K562 (cell line): ENCODE data around the gene PNMT.

Experiments
- EP300 ChIP-seq: IDR thresholded peaks from 2 replicates; pipeline ENCODE4 v1.6.1; 2012; ENCODE audit warnings: low read length, improper control_type of control experiment
- MAFF ChIP-seq: IDR thresholded peaks from 2 replicates; pipeline ENCODE4 v1.6.1; 2012; ENCODE audit warnings: low read length, improper control_type of control experiment
- MYC ChIP-seq, 2 experiments: fragments of 250-450 bp in 1 of 2; sonication (Bioruptor Pico) in 1 of 2; IDR thresholded peaks; 2 replicates each; pipeline versions ENCODE4 v1.5.1 to v1.6.1; 2012 to 2021; ENCODE audit warnings: low read depth in 2 of 2, borderline replicate concordance in 1 of 2, improper control_type of control experiment in 1 of 2, low read length in 1 of 2, mild to moderate bottlenecking in 1 of 2, moderate library complexity in 1 of 2
- NR4A1 ChIP-seq, 2 experiments: fragments of 250-450 bp in 1 of 2; fragments of 450-650 bp in 1 of 2; sonication (Bioruptor Pico) in 1 of 2; IDR thresholded peaks; 2 replicates each; pipeline versions ENCODE4 v1.4.0 to v1.6.1; 2016 to 2020; ENCODE audit warnings: mild to moderate bottlenecking in 2 of 2, missing compliant biosample characterization in 1 of 2, missing genetic modification characterization in 1 of 2, moderate library complexity in 1 of 2
- RBM34 ChIP-seq: fragments of 200-400 bp; formaldehyde crosslinking; IDR thresholded peaks from 2 replicates; pipeline ENCODE4 v1.6.1; 2018; ENCODE audit warnings: low read length, borderline replicate concordance; ENCODE audit not compliant: insufficient read depth
- ZBTB43 ChIP-seq: sonication (generic); formaldehyde crosslinking; IDR thresholded peaks from 2 replicates; pipeline ENCODE4 v1.8.0; 2023; ENCODE audit warnings: mild to moderate bottlenecking, missing genetic modification reagents

DNA sequence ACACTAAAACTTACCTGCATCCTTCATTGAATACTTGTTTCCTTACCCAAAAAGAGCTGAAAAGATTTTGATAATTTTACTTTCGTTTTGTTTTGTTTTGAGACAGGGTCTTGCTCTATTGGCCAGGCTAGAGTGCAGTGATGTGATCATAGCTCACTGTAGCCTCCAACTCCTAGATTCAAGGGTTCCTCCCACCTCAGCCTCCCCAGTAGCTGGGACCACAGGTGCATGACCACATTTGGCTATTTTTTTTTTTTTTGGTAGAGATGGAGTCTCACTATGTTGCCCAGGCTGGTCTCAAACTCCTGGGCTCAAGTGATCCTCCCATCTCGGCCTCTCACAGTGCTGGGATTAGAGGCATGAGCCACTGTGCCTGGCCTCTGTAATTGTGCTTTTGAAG, 13.1 kb upstream of the PNMT start:
- TF ChIP-seq MYC (IDR thresholded peaks at IDR 0.05; ENCODE audit: low read depth, low read length) (no peak), MYC (CRISPR knock-in tag; IDR thresholded peaks at IDR 0.05; ENCODE audit: borderline replicate concordance, low read depth) (no peak), MAFF (no peak), ZBTB43 (no peak), EP300 (no peak), RBM34 (no peak), NR4A1 (CRISPR knock-in tag; IDR thresholded peaks at IDR 0.05) (no peak), NR4A1 (tag; IDR thresholded peaks at IDR 0.05) (no peak)
